GM12801 (cell line): ENCODE data around the gene GREB1L.

Experiments
- CTCF ChIP-seq: IDR thresholded peaks from one replicate; pipeline ENCODE4 v1.5.1; 2011; ENCODE audit warnings: control low read depth; ENCODE audit not compliant: insufficient read length; ENCODE audit errors: extremely low read depth

The GREB1L gene

GRCh38 chr18:21398121-21398520 is 156.1 kb downstream of the GREB1L start:
- no peak for TF ChIP-seq CTCF

GRCh38 chr18:21402272-21402671 is 160.2 kb downstream of the GREB1L start:
- no peak for TF ChIP-seq CTCF

GRCh38 chr18:21404426-21404825 is 162.4 kb downstream of the GREB1L start:
- no peak for TF ChIP-seq CTCF

- no peak for TF ChIP-seq CTCF
Observed at GRCh38 chr18:21406116-21406515, 164.1 kb downstream of the GREB1L start.

GRCh38 chr18:21408681-21409080 is 166.6 kb downstream of the GREB1L start:
- TF ChIP-seq CTCF = no peak

GRCh38 chr18:21433436-21433835 is 191.4 kb downstream of the GREB1L start:
- no peak for TF ChIP-seq CTCF

- no peak for TF ChIP-seq CTCF
Observed at GRCh38 chr18:21439431-21439846, 197.4 kb downstream of the GREB1L start.

GRCh38 chr18:21441670-21442069 is 199.6 kb downstream of the GREB1L start:
- no peak for TF ChIP-seq CTCF
